ENCODE data around the gene PTPRCAP. TPM values are rescaled to one million over a fixed set of nuclear protein-coding genes. Genes with fewer than 3 reads are reported as not detected.

The PTPRCAP gene
- total and polyA plus RNA-seq, 2 experiments from 2014 or later = 3.3 to 3.5 TPM

DNA sequence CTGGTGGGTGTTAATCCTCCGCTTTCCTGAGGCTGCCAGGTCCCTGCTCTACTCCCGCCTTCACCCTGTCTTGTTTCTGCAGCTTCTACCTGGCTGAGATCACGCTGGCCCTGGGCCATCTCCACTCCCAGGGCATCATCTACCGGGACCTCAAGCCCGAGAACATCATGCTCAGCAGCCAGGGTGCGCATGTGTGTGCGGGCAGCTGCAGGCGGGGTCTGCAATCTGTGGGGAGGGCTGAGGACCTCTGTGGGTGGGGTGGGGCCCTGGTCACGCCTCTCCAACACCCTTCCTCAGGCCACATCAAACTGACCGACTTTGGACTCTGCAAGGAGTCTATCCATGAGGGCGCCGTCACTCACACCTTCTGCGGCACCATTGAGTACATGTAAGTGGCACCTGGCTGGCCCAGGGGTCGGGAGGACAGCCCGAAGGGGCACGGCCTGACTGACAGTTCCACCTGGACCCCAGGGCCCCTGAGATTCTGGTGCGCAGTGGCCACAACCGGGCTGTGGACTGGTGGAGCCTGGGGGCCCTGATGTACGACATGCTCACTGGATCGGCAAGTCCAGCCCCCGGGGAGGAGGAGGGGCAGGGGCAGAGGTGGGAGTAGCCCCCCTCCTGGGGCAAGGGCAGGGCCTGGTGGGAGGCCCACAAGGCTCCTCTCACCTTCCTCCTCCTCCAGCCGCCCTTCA lies 4.7 kb downstream of the PTPRCAP start:
- Histone ChIP-seq H3K4me3 (no peak overlapping the region), H3K27me3 (ENCODE audit: insufficient read depth) (no peaks in the 10 kb centered on the region), H3K79me2 (replicated peaks; ENCODE audit: insufficient read depth) (peaks cover 11% of the 10 kb centered on the region), H2AFZ (no peak overlapping the region), H3K9me2 (ENCODE audit: insufficient read depth) (no peaks in the 10 kb centered on the region), H3K36me3 (ENCODE audit: insufficient read depth) (0 out of 2 replicates have a peak, but pooled peaks cover 1% of the 10 kb centered on the region), H4K20me1 (replicated peaks; ENCODE audit: insufficient read depth) (no peaks in the 10 kb centered on the region), H3K4me1 (ENCODE audit: insufficient read depth) (peaks cover 12% of the 10 kb centered on the region), H3K4me2 (no peak overlapping the region), H3K27ac (ENCODE audit: low read depth) (no peak overlapping the region), H3F3A (replicated peaks; ENCODE audit: low read depth) (peaks cover 6% of the 10 kb centered on the region; the same call in 1 of the 2 replicates)
- ATAC-seq (no peak), DNase-seq (ENCODE audit: low spot score) (no peak)
- Mint-ChIP-seq H3K4me1 (peaks cover 15% of the 10 kb centered on the region), H3K27me3 (ENCODE audit: insufficient read depth, low read depth, poor library complexity) (peaks cover 11% of the 10 kb centered on the region), H3K27ac (no peak overlapping the region), H3K9me3 (no peaks in the 10 kb centered on the region; the same call in 2 of the 3 replicates), H3K4me3 (no peak overlapping the region), H3K36me3 (ENCODE audit: low read depth) (peaks cover 22% of the 10 kb centered on the region)
- TF ChIP-seq, protein P1, sequence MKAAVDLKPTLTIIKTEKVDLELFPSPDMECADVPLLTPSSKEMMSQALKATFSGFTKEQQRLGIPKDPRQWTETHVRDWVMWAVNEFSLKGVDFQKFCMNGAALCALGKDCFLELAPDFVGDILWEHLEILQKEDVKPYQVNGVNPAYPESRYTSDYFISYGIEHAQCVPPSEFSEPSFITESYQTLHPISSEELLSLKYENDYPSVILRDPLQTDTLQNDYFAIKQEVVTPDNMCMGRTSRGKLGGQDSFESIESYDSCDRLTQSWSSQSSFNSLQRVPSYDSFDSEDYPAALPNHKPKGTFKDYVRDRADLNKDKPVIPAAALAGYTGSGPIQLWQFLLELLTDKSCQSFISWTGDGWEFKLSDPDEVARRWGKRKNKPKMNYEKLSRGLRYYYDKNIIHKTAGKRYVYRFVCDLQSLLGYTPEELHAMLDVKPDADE (IDR thresholded peaks at IDR 0.05) = no peak
- TF ChIP-seq EZH2 (IDR thresholded peaks at IDR 0.05; ENCODE audit: low read depth, unreplicated experiment) = no peak
- TF ChIP-seq, protein P2, sequence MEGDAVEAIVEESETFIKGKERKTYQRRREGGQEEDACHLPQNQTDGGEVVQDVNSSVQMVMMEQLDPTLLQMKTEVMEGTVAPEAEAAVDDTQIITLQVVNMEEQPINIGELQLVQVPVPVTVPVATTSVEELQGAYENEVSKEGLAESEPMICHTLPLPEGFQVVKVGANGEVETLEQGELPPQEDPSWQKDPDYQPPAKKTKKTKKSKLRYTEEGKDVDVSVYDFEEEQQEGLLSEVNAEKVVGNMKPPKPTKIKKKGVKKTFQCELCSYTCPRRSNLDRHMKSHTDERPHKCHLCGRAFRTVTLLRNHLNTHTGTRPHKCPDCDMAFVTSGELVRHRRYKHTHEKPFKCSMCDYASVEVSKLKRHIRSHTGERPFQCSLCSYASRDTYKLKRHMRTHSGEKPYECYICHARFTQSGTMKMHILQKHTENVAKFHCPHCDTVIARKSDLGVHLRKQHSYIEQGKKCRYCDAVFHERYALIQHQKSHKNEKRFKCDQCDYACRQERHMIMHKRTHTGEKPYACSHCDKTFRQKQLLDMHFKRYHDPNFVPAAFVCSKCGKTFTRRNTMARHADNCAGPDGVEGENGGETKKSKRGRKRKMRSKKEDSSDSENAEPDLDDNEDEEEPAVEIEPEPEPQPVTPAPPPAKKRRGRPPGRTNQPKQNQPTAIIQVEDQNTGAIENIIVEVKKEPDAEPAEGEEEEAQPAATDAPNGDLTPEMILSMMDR (conservative IDR thresholded peaks at IDR 0.05; ENCODE audit: low read depth in 2 of 2) = no peak
- no peak for TF ChIP-seq EZH2phosphoT487 (IDR thresholded peaks at IDR 0.05; ENCODE audit: unreplicated experiment)

DNA sequence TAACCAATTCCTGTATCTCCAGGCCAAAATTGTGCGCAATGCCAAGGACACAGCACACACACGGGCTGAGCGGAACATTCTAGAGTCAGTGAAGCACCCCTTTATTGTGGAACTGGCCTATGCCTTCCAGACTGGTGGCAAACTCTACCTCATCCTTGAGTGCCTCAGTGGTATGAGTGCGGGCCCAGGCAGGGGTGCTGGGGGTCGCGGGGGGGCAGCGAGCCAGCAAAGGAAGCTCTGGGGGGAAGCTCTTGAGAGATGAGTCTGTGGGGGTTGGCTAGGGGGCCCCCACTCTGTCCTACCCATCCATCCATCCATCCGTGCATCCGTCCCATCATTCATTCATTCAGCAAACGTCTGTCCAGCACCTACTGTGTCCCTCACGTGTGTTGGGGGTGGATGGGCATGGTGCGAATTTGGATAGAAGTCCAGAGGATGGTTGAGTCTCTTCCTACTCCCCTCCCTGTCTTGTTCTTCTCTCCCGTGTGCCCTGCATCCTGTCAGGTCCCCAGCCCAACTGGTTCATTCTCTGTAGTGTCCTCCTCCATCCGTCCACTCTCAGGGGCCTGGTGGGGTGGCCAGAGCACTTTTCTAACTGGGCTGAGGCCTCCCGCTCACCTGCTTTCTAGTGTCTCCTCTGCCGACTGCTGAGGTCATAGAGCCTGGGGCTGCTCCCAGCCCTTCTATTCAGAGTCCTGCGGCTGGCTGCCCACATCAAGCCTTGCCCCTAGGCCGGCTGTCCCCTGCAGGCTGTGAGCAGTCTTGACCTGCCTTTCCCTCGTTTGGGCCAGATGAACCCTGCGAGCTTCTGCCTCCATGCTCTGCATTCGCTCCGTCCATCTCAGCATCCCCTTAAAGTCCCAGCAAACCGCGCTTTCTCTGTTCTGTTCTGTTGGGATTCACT lies 5.9 kb downstream of the PTPRCAP start:
- no peak for ATAC-seq
- peaks cover 13% of the 10 kb centered on the region for H3K27me3 Mint-ChIP-seq (ENCODE audit: insufficient read depth, low read depth, poor library complexity)
- peaks cover 12% of the 10 kb centered on the region for H3K4me1 Mint-ChIP-seq
- Histone ChIP-seq H3K4me3 (no peak overlapping the region), H3K36me3 (ENCODE audit: insufficient read depth) (no peaks in the 10 kb centered on the region), H3K4me1 (ENCODE audit: insufficient read depth) (peaks cover 7% of the 10 kb centered on the region), H3K9me2 (ENCODE audit: insufficient read depth) (no peaks in the 10 kb centered on the region), H3F3A (replicated peaks; ENCODE audit: low read depth) (peaks cover 13% of the 10 kb centered on the region; the same call in 1 of the 2 replicates), H3K27me3 (ENCODE audit: insufficient read depth) (no peaks in the 10 kb centered on the region), H3K4me2 (no peak overlapping the region), H3K27ac (ENCODE audit: low read depth) (no peak overlapping the region), H3K79me2 (replicated peaks; ENCODE audit: insufficient read depth) (peaks cover 11% of the 10 kb centered on the region), H2AFZ (no peak overlapping the region), H4K20me1 (replicated peaks; ENCODE audit: insufficient read depth) (no peaks in the 10 kb centered on the region)
- H3K27ac Mint-ChIP-seq = no peak overlapping the region
- H3K4me3 Mint-ChIP-seq = no peak overlapping the region; the same call in 2 of the 3 replicates
- no peaks in the 10 kb centered on the region; the same call in 2 of the 3 replicates for H3K9me3 Mint-ChIP-seq
- no peak for DNase-seq (ENCODE audit: low spot score)
- H3K36me3 Mint-ChIP-seq (ENCODE audit: low read depth) = peaks cover 20% of the 10 kb centered on the region
- TF ChIP-seq EZH2 (IDR thresholded peaks at IDR 0.05; ENCODE audit: low read depth, unreplicated experiment) = no peak
- TF ChIP-seq, protein P3, sequence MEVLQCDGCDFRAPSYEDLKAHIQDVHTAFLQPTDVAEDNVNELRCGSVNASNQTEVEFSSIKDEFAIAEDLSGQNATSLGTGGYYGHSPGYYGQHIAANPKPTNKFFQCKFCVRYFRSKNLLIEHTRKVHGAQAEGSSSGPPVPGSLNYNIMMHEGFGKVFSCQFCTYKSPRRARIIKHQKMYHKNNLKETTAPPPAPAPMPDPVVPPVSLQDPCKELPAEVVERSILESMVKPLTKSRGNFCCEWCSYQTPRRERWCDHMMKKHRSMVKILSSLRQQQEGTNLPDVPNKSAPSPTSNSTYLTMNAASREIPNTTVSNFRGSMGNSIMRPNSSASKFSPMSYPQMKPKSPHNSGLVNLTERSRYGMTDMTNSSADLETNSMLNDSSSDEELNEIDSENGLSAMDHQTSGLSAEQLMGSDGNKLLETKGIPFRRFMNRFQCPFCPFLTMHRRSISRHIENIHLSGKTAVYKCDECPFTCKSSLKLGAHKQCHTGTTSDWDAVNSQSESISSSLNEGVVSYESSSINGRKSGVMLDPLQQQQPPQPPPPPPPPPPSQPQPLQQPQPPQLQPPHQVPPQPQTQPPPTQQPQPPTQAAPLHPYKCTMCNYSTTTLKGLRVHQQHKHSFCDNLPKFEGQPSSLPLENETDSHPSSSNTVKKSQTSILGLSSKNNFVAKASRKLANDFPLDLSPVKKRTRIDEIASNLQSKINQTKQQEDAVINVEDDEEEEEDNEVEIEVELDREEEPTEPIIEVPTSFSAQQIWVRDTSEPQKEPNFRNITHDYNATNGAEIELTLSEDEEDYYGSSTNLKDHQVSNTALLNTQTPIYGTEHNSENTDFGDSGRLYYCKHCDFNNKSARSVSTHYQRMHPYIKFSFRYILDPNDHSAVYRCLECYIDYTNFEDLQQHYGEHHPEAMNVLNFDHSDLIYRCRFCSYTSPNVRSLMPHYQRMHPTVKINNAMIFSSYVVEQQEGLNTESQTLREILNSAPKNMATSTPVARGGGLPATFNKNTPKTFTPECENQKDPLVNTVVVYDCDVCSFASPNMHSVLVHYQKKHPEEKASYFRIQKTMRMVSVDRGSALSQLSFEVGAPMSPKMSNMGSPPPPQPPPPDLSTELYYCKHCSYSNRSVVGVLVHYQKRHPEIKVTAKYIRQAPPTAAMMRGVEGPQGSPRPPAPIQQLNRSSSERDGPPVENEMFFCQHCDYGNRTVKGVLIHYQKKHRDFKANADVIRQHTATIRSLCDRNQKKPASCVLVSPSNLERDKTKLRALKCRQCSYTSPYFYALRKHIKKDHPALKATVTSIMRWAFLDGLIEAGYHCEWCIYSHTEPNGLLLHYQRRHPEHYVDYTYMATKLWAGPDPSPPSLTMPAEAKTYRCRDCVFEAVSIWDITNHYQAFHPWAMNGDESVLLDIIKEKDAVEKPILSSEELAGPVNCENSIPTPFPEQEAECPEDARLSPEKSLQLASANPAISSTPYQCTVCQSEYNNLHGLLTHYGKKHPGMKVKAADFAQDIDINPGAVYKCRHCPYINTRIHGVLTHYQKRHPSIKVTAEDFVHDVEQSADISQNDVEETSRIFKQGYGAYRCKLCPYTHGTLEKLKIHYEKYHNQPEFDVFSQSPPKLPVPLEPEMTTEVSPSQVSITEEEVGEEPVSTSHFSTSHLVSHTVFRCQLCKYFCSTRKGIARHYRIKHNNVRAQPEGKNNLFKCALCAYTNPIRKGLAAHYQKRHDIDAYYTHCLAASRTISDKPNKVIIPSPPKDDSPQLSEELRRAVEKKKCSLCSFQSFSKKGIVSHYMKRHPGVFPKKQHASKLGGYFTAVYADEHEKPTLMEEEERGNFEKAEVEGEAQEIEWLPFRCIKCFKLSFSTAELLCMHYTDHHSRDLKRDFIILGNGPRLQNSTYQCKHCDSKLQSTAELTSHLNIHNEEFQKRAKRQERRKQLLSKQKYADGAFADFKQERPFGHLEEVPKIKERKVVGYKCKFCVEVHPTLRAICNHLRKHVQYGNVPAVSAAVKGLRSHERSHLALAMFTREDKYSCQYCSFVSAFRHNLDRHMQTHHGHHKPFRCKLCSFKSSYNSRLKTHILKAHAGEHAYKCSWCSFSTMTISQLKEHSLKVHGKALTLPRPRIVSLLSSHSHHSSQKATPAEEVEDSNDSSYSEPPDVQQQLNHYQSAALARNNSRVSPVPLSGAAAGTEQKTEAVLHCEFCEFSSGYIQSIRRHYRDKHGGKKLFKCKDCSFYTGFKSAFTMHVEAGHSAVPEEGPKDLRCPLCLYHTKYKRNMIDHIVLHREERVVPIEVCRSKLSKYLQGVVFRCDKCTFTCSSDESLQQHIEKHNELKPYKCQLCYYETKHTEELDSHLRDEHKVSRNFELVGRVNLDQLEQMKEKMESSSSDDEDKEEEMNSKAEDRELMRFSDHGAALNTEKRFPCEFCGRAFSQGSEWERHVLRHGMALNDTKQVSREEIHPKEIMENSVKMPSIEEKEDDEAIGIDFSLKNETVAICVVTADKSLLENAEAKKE (CRISPR knock-in tag; IDR thresholded peaks at IDR 0.05) = no peak
- no peak for TF ChIP-seq ZNF114 (CRISPR knock-in tag; IDR thresholded peaks at IDR 0.05)
- no peak for TF ChIP-seq ZNF331 (CRISPR knock-in tag; IDR thresholded peaks at IDR 0.05; ENCODE audit: low read depth)
- TF ChIP-seq JUNB (IDR thresholded peaks at IDR 0.05; ENCODE audit: unreplicated experiment) = no peak
- TF ChIP-seq, protein P1 (IDR thresholded peaks at IDR 0.05) = no peak
